OCI-LY1 (cell line): ENCODE data around the gene ZNF438.

Experiments
- H2AFZ ChIP-seq: fragments of 200-600 bp; sonication (generic), shearing (Covaris generic); 2 replicates; pipeline ENCODE4 v1.6.0; 2014; ENCODE audit warnings: antibody characterized with exemption, mild to moderate bottlenecking, low read length
- H3F3A ChIP-seq: fragments of 200-600 bp; sonication (generic), shearing (Covaris generic); 2 replicates; pipeline ENCODE4 v1.6.0; 2014; ENCODE audit warnings: mild to moderate bottlenecking, antibody characterized with exemption, low read length, moderate library complexity; ENCODE audit not compliant: insufficient read depth
- H3K27ac ChIP-seq: fragments of 200-600 bp; sonication (generic); 2 replicates; pipeline ENCODE4 v1.5.1; 2014; ENCODE audit warnings: low read length, mixed run types, mild to moderate bottlenecking, low read depth; ENCODE audit not compliant: poor library complexity, severe bottlenecking
- H3K27me3 ChIP-seq: fragments of 200-600 bp; sonication (generic); 2 replicates; pipeline ENCODE4 v1.6.0; 2014; ENCODE audit warnings: antibody characterized with exemption, mild to moderate bottlenecking, low read length, moderate library complexity; ENCODE audit not compliant: insufficient read depth
- H3K36me3 ChIP-seq: fragments of 200-600 bp; sonication (generic); 2 replicates; pipeline ENCODE4 v1.6.1; 2014; ENCODE audit warnings: mild to moderate bottlenecking, antibody characterized with exemption, low read length, moderate library complexity, mixed read lengths; ENCODE audit not compliant: insufficient read depth
- H3K4me1 ChIP-seq: fragments of 200-600 bp; sonication (generic); 2 replicates; pipeline ENCODE4 v1.5.1; 2014; ENCODE audit warnings: mild to moderate bottlenecking, low read length, moderate library complexity; ENCODE audit not compliant: insufficient read depth, severe bottlenecking
- H3K4me2 ChIP-seq: fragments of 200-600 bp; sonication (generic), shearing (Covaris generic); 2 replicates; pipeline ENCODE4 v1.6.1; 2014; ENCODE audit warnings: low read length
- H3K4me3 ChIP-seq: fragments of 200-600 bp; sonication (generic); 2 replicates; pipeline ENCODE4 v1.5.1; 2014; ENCODE audit warnings: low read length, low read depth, mild to moderate bottlenecking, mixed read lengths; ENCODE audit not compliant: poor library complexity, severe bottlenecking
- H3K79me2 ChIP-seq: fragments of 200-600 bp; shearing (Covaris generic); 2 replicates; pipeline ENCODE4 v1.6.1; 2016; ENCODE audit warnings: mixed run types, low read length, mixed read lengths; ENCODE audit not compliant: insufficient read depth
- H3K9ac ChIP-seq: fragments of 200-600 bp; sonication (generic), shearing (Covaris generic); 2 replicates; pipeline ENCODE4 v1.6.1; 2014; ENCODE audit warnings: mild to moderate bottlenecking, low read length, mixed read lengths
- H3K9me2 ChIP-seq: fragments of 200-600 bp; sonication (generic), shearing (Covaris generic); 2 replicates; pipeline ENCODE4 v1.6.1; 2014; ENCODE audit warnings: low read depth, mild to moderate bottlenecking, low read length, mixed read lengths
- H3K9me3 ChIP-seq: fragments of 200-600 bp; shearing (Covaris generic); 2 replicates; pipeline ENCODE4 v1.6.1; 2014; ENCODE audit warnings: low read length, mixed read lengths
- H4K20me1 ChIP-seq: fragments of 200-600 bp; sonication (generic), shearing (Covaris generic); 2 replicates; pipeline ENCODE4 v1.6.0; 2016; ENCODE audit warnings: mild to moderate bottlenecking, low read length; ENCODE audit not compliant: insufficient read depth
- CTCF ChIP-seq: fragments of 200-600 bp; sonication (generic), shearing (Covaris generic); IDR thresholded peaks from 2 replicates; pipeline ENCODE4 v1.5.1; 2017; ENCODE audit warnings: mild to moderate bottlenecking, antibody characterized with exemption, low read length, moderate library complexity, mixed read lengths
- EZH2 ChIP-seq: fragments of 200-600 bp; sonication (generic), shearing (Covaris generic); IDR thresholded peaks from 2 replicates; pipeline ENCODE4 v1.8.0; 2017; ENCODE audit warnings: borderline replicate concordance, mixed run types, mild to moderate bottlenecking, antibody characterized with exemption, low read length, moderate library complexity, mixed read lengths

The ZNF438 gene

GRCh38 chr10:30917789-30918188, 113.9 kb downstream of the ZNF438 start:
- Histone ChIP-seq H3K36me3 (no peaks in the 10 kb centered on the region), H3K27ac (no peak overlapping the region), H3K9me3 (no peaks in the 10 kb centered on the region), H3F3A (no peaks in the 10 kb centered on the region), H3K4me3 (no peak overlapping the region), H3K4me2 (no peak overlapping the region), H3K9me2 (no peaks in the 10 kb centered on the region), H2AFZ (no peak overlapping the region), H4K20me1 (no peaks in the 10 kb centered on the region), H3K27me3 (no peaks in the 10 kb centered on the region), H3K79me2 (no peaks in the 10 kb centered on the region), H3K4me1 (no peaks in the 10 kb centered on the region), H3K9ac (no peak overlapping the region)
- TF ChIP-seq EZH2, result no peak
- no peak for TF ChIP-seq CTCF

DNA sequence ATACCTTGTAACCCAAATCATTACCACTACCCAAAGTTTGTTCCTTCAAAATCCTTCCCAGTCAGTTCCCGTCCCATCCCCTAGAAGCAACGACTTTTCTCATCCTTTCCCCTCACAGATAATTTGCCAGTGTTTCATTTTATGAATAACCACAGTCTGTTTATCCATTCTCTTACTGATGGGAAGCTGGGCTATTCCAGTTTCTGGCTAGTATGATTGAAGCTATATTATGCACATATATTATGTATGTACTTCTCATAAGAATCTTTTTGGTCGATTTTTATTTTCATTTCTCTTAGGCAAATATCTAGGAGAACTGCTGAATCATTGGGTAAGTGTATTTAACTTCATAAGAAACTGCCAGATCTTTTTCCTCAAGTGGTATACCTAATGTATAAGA, 114.6 kb downstream of the ZNF438 start:
- Histone ChIP-seq H3K9me2 (no peaks in the 10 kb centered on the region), H3K36me3 (no peaks in the 10 kb centered on the region), H3K79me2 (no peaks in the 10 kb centered on the region), H3K9ac (no peak overlapping the region), H3K27me3 (no peaks in the 10 kb centered on the region), H3K27ac (no peak overlapping the region), H3K4me2 (no peak overlapping the region), H3K9me3 (no peaks in the 10 kb centered on the region), H4K20me1 (no peaks in the 10 kb centered on the region), H2AFZ (no peak overlapping the region), H3F3A (no peaks in the 10 kb centered on the region), H3K4me3 (no peak overlapping the region), H3K4me1 (no peaks in the 10 kb centered on the region)
- TF ChIP-seq CTCF, result no peak

- Histone ChIP-seq H3K4me3 (no peak overlapping the region), H3K36me3 (no peaks in the 10 kb centered on the region), H2AFZ (no peak overlapping the region), H4K20me1 (no peaks in the 10 kb centered on the region), H3K4me1 (no peaks in the 10 kb centered on the region), H3K27ac (no peak overlapping the region), H3K9ac (no peak overlapping the region), H3K9me3 (no peaks in the 10 kb centered on the region), H3K9me2 (no peaks in the 10 kb centered on the region), H3F3A (no peaks in the 10 kb centered on the region), H3K79me2 (no peaks in the 10 kb centered on the region), H3K27me3 (no peaks in the 10 kb centered on the region), H3K4me2 (no peak overlapping the region)
- no peak for TF ChIP-seq EZH2
- no peak for TF ChIP-seq CTCF
These were observed 116.5 kb downstream of the ZNF438 start for GRCh38 chr10:30915146-30915545.
